K562 (cell line): ENCODE data around the gene NEURL1B. TPM values are rescaled to one million over a fixed set of nuclear protein-coding genes. Genes with fewer than 3 reads are reported as not detected.

ENCODE experiments used
- ATAC-seq: fragments of 200-7000 bp; cut with Tn5 transposase; 3 replicates; pipeline ENCODE4 v1.9.1; 2020; ENCODE audit warnings: moderate library complexity
- BruUV-seq: library from RNA; stranded (reverse); fragments of 400-500 nt; replicated peaks from 2 replicates; lab custom pipeline; 2021; lab: Mats Ljungman, UMichigan
- CTCF ChIA-PET: fragments of 300-600 bp; formaldehyde crosslinking; extraction: SDS; loops from one replicate; lab custom pipeline; 2021; ENCODE audit warnings: low intra/inter-chr PET ratio; lab: Yijun Ruan, JAX
- POLR2A ChIA-PET: fragments of 300-600, 350-650 bp; sonication (Branson Sonifier 250); formaldehyde crosslinking; extraction: SDS; loops from one replicate; lab custom pipeline; 2021; ENCODE audit warnings: antibody characterized with exemption, inconsistent platforms; lab: Yijun Ruan, JAX
- DNase-seq, 4 experiments: peaks; one replicate each; pipeline versions ENCODE4 v3.0.0 to v3.0.0-alpha.2; 2011 to 2018; ENCODE audit warnings: low spot score in 3 of 4, mixed read lengths in 3 of 4; ENCODE audit errors: extremely low read depth in 1 of 4
- FAIRE-seq: peaks from 2 replicates; lab custom pipeline; 2011; peaks lifted over from hg19 to GRCh38; lab: Jason Lieb, UNC
- H2AFZ ChIP-seq: 2 replicates; pipeline ENCODE4 v1.6.0; 2011; ENCODE audit warnings: low read depth, low read length, control low read depth, inconsistent platforms
- H3K27ac ChIP-seq: fragments of 200-600 bp; 3 replicates; pipeline ENCODE4 v1.8.0; 2011; ENCODE audit warnings: low read depth, mild to moderate bottlenecking, control low read depth, inconsistent platforms, low read length, moderate library complexity, mixed read lengths; ENCODE audit errors: extremely low read depth
- H3K27me3 ChIP-seq, 2 experiments: fragments of 300-600 bp in 1 of 2; 2 replicates in 1 of 2; 3 replicates in 1 of 2; pipeline versions ENCODE4 v1.6.0 to v1.8.0; 2011; ENCODE audit warnings: inconsistent platforms in 2 of 2, low read length in 2 of 2, mild to moderate bottlenecking in 1 of 2, mixed read lengths in 1 of 2, moderate library complexity in 1 of 2; ENCODE audit not compliant: control insufficient read depth in 2 of 2, insufficient read depth in 2 of 2
- H3K36me3 ChIP-seq: fragments of 300-600 bp; 3 replicates; pipeline ENCODE4 v1.8.0; 2011; ENCODE audit warnings: mild to moderate bottlenecking, low read length, inconsistent platforms; ENCODE audit not compliant: control insufficient read depth, insufficient read depth
- H3K4me1 ChIP-seq, 2 experiments: fragments of 200-600 bp in 1 of 2; replicated peaks in 1 of 2; 2 replicates in 1 of 2; 3 replicates in 1 of 2; pipeline versions ENCODE4 v1.5.1 to v1.8.0; 2011; ENCODE audit warnings: inconsistent platforms in 2 of 2, low read length in 2 of 2, mild to moderate bottlenecking in 1 of 2, mixed read lengths in 1 of 2, moderate library complexity in 1 of 2; ENCODE audit not compliant: control insufficient read depth in 2 of 2, insufficient read depth in 2 of 2
- H3K4me2 ChIP-seq: 2 replicates; pipeline ENCODE4 v1.6.1; 2011; ENCODE audit warnings: low read length, control low read depth, inconsistent platforms, mixed read lengths; ENCODE audit not compliant: insufficient read depth
- H3K4me3 ChIP-seq: fragments of 200-600 bp; sonication (generic), shearing (Covaris generic); 2 replicates; pipeline ENCODE4 v1.5.1; 2016; ENCODE audit warnings: control low read depth, inconsistent platforms
- H3K79me2 ChIP-seq: fragments of 200-600 bp; 3 replicates; pipeline ENCODE4 v1.8.0; 2011; ENCODE audit warnings: low read length, inconsistent platforms; ENCODE audit not compliant: control insufficient read depth, insufficient read depth
- H3K9ac ChIP-seq, 2 experiments: 2 replicates each; pipeline versions ENCODE4 v1.6.0 to v1.6.1; 2011; ENCODE audit warnings: low read depth in 2 of 2, low read length in 2 of 2, control low read depth in 1 of 2, inconsistent platforms in 1 of 2, mild to moderate bottlenecking in 1 of 2, mixed read lengths in 1 of 2; ENCODE audit not compliant: insufficient read depth in 1 of 2
- H3K9me1 ChIP-seq: one replicate; pipeline ENCODE4 v1.6.0; 2011; ENCODE audit warnings: inconsistent platforms, mild to moderate bottlenecking, low read length, moderate library complexity; ENCODE audit not compliant: control insufficient read depth, insufficient read depth
- H3K9me3 ChIP-seq: replicated peaks from 2 replicates; pipeline ENCODE4 v1.5.1; 2011; ENCODE audit warnings: low read depth, low read length, inconsistent platforms; ENCODE audit not compliant: control insufficient read depth, insufficient read depth
- H4K20me1 ChIP-seq: replicated peaks from 2 replicates; pipeline ENCODE4 v1.6.1; 2011; ENCODE audit warnings: low read length, inconsistent platforms, mixed read lengths; ENCODE audit not compliant: control insufficient read depth, insufficient read depth
- CHD7 ChIP-seq: fragments of 200-600 bp; sonication (generic); IDR thresholded peaks from one replicate; pipeline ENCODE4 v1.6.1; 2012; ENCODE audit warnings: mild to moderate bottlenecking, low read depth, low read length, inconsistent platforms
- DACH1 ChIP-seq: fragments of 450-650 bp; IDR thresholded peaks from 2 replicates; pipeline ENCODE4 v1.6.1; 2018; ENCODE audit not compliant: partially characterized antibody
- MYNN ChIP-seq, 2 experiments: sonication (generic); formaldehyde crosslinking in 1 of 2; IDR thresholded peaks; 2 replicates each; pipeline versions ENCODE4 v1.5.0 to v1.6.1; 2016 to 2020; ENCODE audit warnings: antibody characterized with exemption in 1 of 2, missing genetic modification reagents in 1 of 2
- SREBF2 ChIP-seq: sonication (generic); formaldehyde crosslinking; IDR thresholded peaks from 2 replicates; pipeline ENCODE4 v1.4.0; 2020; ENCODE audit warnings: mild to moderate bottlenecking, missing genetic modification reagents
- ZNF764 ChIP-seq: fragments of 250-450 bp; sonication (Bioruptor Pico); IDR thresholded peaks from 2 replicates; pipeline ENCODE4 v1.4.0; 2020; ENCODE audit warnings: low read depth, mild to moderate bottlenecking, moderate library complexity
- whole genome bisulfite sequencing: fragments of 100-300 bp; shearing (Covaris generic); methylation state at CpG from one replicate; pipeline ENCODE4 v1.1.6; 2016; ENCODE audit warnings: low coverage, mixed read lengths; ENCODE audit not compliant: insufficient coverage; ENCODE audit errors: missing lambda C conversion rate; 5-methylcytosine and 5-hydroxymethylcytosine counted together
- in situ Hi-C: fragments of 300-500 bp; cut with MboI; formaldehyde crosslinking; loops from 4 replicates; pipeline ENCODE4 v1.15.0; 2018; ENCODE audit warnings: inconsistent platforms, mixed read lengths
- intact Hi-C: fragments of 100-400 bp; cut with micrococcal nuclease; formaldehyde crosslinking; loops from 2 replicates; pipeline ENCODE4 v1.14.2; 2022
- polyA plus RNA-seq, 8 experiments: library from polyadenylated mRNA; depleted of rRNA in 4 of 8; stranded (reverse) in 5 of 8; unstranded in 3 of 8; fragments of >200 nt; fragmentation: Nextera tagmentation in 2 of 8; fragmentation: Illumina TruSeq in 1 of 8; extraction: Ambion mirVana in 2 of 8; extraction: Trizol in 1 of 8; gene quantifications; 2 replicates each; pipeline versions ENCODE4 v1.2.1 to v1.2.3, GENCODE V29; 2011 to 2014; ENCODE audit warnings: inconsistent platforms in 1 of 8, missing spikeins in 1 of 8
- total RNA-seq, 7 experiments: library from RNA; depleted of rRNA in 6 of 7; stranded (reverse); fragments of >200 nt in 6 of 7; fragmentation: Illumina TruSeq in 2 of 7; extraction: Trizol in 2 of 7; gene quantifications; 2 replicates each; pipeline versions ENCODE4 v1.2.1 to v1.2.3, GENCODE V29; 2011 to 2021; ENCODE audit warnings: low replicate concordance in 1 of 7

NEURL1B gene
- total and polyA plus RNA-seq, 9 of the 15 experiments (the other 6 are each of a cell fraction or from before 2014, with no cell fraction given): 0.04 TPM; not detected in 8

- H3K4me2 ChIP-seq: no peak overlapping the region
- no TSS peak for BruUV-seq
- TF ChIP-seq SREBF2 (CRISPR knock-in tag) (no peak), CHD7 (no peak), ZNF764 (CRISPR knock-in tag) (no peak), DACH1 (no peak), MYNN (IDR thresholded peaks at IDR 0.05) (no peak), MYNN (CRISPR knock-in tag; IDR thresholded peaks at IDR 0.05) (no peak)
- no peak overlapping the region for H3K27ac ChIP-seq
- H2AFZ ChIP-seq: no peak overlapping the region
- H4K20me1 ChIP-seq: no peaks in the 10 kb centered on the region
- DNase-seq (no peak), FAIRE-seq (no peak), ATAC-seq (no peak)
- no peak overlapping the region for H3K4me3 ChIP-seq
- H3K9me3 ChIP-seq: no peaks in the 10 kb centered on the region
- CTCF ChIA-PET: no interaction called here
- intact Hi-C loops (no loop called here), in situ Hi-C loops (no loop called here)
- H3K27me3 ChIP-seq: peaks cover 34 to 75% of the 10 kb centered on the region in 2 experiments; a peak in 4 of 5 replicates
- H3K9ac ChIP-seq: 0 out of 4 replicates have a peak overlapping the region, but pooled peaks of 1 of the 2 experiments have one; percentile 57
- H3K79me2 ChIP-seq: no peaks in the 10 kb centered on the region
- no peaks in the 10 kb centered on the region for H3K9me1 ChIP-seq
- POLR2A ChIA-PET: interaction anchor here (0.6 kb wide), 1 partner anchor 1214 kb away, joined by 3 read pairs; no protein-coding TSS in a partner anchor
- H3K4me1 ChIP-seq: peaks cover 0 to 10% of the 10 kb centered on the region in 2 experiments; a peak in 1 of 5 replicates
- 7% methylated on average over 7 of the region's 7 CpGs for WGBS
- no peaks in the 10 kb centered on the region for H3K36me3 ChIP-seq
These were observed 48.1 kb downstream of the NEURL1B start for GRCh38 chr5:172689218-172689572.
